ENCODE measurements around the gene GPR158. TPM values are rescaled to one million over a fixed set of nuclear protein-coding genes. Genes with fewer than 3 reads are reported as not detected.

Gene GPR158
- total RNA-seq, 1 experiment from 2014 or later, result 2.9 TPM

- H3K27me3 ChIP-seq (ENCODE audit: insufficient read depth, low read length), result no peaks in the 10 kb centered on the region
- H3K4me3 ChIP-seq (replicated peaks in 1 of 2; ENCODE audit: low read depth in 1 of 2, low read length in 2 of 2), result no peak overlapping the region
- intact Hi-C loops (cut with micrococcal nuclease), result no loop called here
- H3K4me2 ChIP-seq (ENCODE audit: low read length), result no peak overlapping the region
- no peak for DNase-seq (ENCODE audit: low read depth, low spot score)
- H3K9ac ChIP-seq (ENCODE audit: low read length), result no peak overlapping the region
- H3K27ac ChIP-seq (ENCODE audit: low read depth, low read length), result no peak overlapping the region
- TF ChIP-seq SP1 (IDR thresholded peaks at IDR 0.05; ENCODE audit: low read depth), result no peak
- ChIA-PET CTCF (no interaction called here), RAD21 (ENCODE audit: low non-redundant PET in 1 of 2, low total read pairs in 2 of 2, uncharacterized antibody in 2 of 2, unreplicated experiment in 2 of 2) (no interaction called here), POLR2A (no interaction called here)
- H4K20me1 ChIP-seq (ENCODE audit: insufficient read depth), result no peaks in the 10 kb centered on the region
- no peaks in the 10 kb centered on the region for H3K9me2 ChIP-seq (ENCODE audit: insufficient read depth)
- H3K36me3 ChIP-seq (ENCODE audit: control insufficient read depth in 1 of 2, insufficient read depth in 2 of 2, low read length in 2 of 2), result no peaks in the 10 kb centered on the region
- H3K79me2 ChIP-seq (ENCODE audit: insufficient read depth, low read length), result no peaks in the 10 kb centered on the region
- no peak overlapping the region for H2AFZ ChIP-seq (ENCODE audit: low read depth, low read length, poor library complexity, severe bottlenecking)
- H3K4me1 ChIP-seq (ENCODE audit: control insufficient read depth in 1 of 2, insufficient read depth in 2 of 2, low read length in 2 of 2), result no peaks in the 10 kb centered on the region
- no peak for ATAC-seq
- no TSS peak for BruUV-seq (replicated peaks)
- no peaks in the 10 kb centered on the region for H3K9me3 ChIP-seq (ENCODE audit: control insufficient read depth in 1 of 2, insufficient read depth in 1 of 2, low read depth in 1 of 2, low read length in 2 of 2)
Measured at GRCh38 chr10:25627606-25628005, 452.8 kb downstream of the GPR158 start.

- H3K9me3 ChIP-seq (ENCODE audit: control insufficient read depth in 1 of 2, insufficient read depth in 1 of 2, low read depth in 1 of 2, low read length in 2 of 2), result no peaks in the 10 kb centered on the region
- BruUV-seq (replicated peaks), result no TSS peak
- ATAC-seq (no peak), DNase-seq (ENCODE audit: low read depth, low spot score) (no peak)
- ChIA-PET POLR2A (no interaction called here), CTCF (no interaction called here), RAD21 (ENCODE audit: low non-redundant PET in 1 of 2, low total read pairs in 2 of 2, uncharacterized antibody in 2 of 2, unreplicated experiment in 2 of 2) (no interaction called here)
- 0 out of 2 replicates have a peak, but pooled peaks cover 4% of the 10 kb centered on the region for H3K27me3 ChIP-seq (ENCODE audit: insufficient read depth, low read length)
- H4K20me1 ChIP-seq (ENCODE audit: insufficient read depth), result no peaks in the 10 kb centered on the region
- H3K4me1 ChIP-seq (ENCODE audit: control insufficient read depth in 1 of 2, insufficient read depth in 2 of 2, low read length in 2 of 2), result no peaks in the 10 kb centered on the region
- intact Hi-C loops (cut with micrococcal nuclease), result no loop called here
- no peaks in the 10 kb centered on the region for H3K79me2 ChIP-seq (ENCODE audit: insufficient read depth, low read length)
- H3K27ac ChIP-seq (ENCODE audit: low read depth, low read length), result no peak overlapping the region
- H3K4me2 ChIP-seq (ENCODE audit: low read length), result no peak overlapping the region
- no peaks in the 10 kb centered on the region for H3K9me2 ChIP-seq (ENCODE audit: insufficient read depth)
- H3K36me3 ChIP-seq (ENCODE audit: control insufficient read depth in 1 of 2, insufficient read depth in 2 of 2, low read length in 2 of 2), result no peaks in the 10 kb centered on the region
- H3K9ac ChIP-seq (ENCODE audit: low read length), result no peak overlapping the region
- TF ChIP-seq ZNF274 (IDR thresholded peaks at IDR 0.05; ENCODE audit: low read depth, low read length) (no peak), CTCF (IDR thresholded peaks at IDR 0.05 in 2 of 3, conservative IDR thresholded peaks at IDR 0.05 in 1 of 3; ENCODE audit: borderline replicate concordance in 1 of 3, insufficient read depth in 1 of 3, low read depth in 2 of 3, low read length in 2 of 3) (no peak), EZH2 (IDR thresholded peaks at IDR 0.05) (no peak)
- H2AFZ ChIP-seq (ENCODE audit: low read depth, low read length, poor library complexity, severe bottlenecking), result no peak overlapping the region
- H3K4me3 ChIP-seq (replicated peaks in 1 of 2; ENCODE audit: low read depth in 1 of 2, low read length in 2 of 2), result no peak overlapping the region
Measured at GRCh38 chr10:25629333-25629732, 454.5 kb downstream of the GPR158 start.
